MG63 (cell line): ENCODE data around the gene INSYN2A. TPM values are rescaled to one million over a fixed set of nuclear protein-coding genes. Genes with fewer than 3 reads are reported as not detected.

Source experiments
- DNase-seq: peaks from one replicate; pipeline ENCODE4 v3.0.0-alpha.2; 2020
- H3K27me3 ChIP-seq: fragments of 250-450 bp; sonication (Bioruptor Pico); 2 replicates; pipeline ENCODE4 v1.5.1; 2020; ENCODE audit warnings: mild to moderate bottlenecking, moderate library complexity
- H3K36me3 ChIP-seq: fragments of 250-450 bp; sonication (Bioruptor Pico); 2 replicates; pipeline ENCODE4 v1.5.1; 2020; ENCODE audit warnings: mild to moderate bottlenecking, moderate library complexity
- H3K4me3 ChIP-seq: fragments of 250-450 bp; sonication (Bioruptor Pico); 2 replicates; pipeline ENCODE4 v1.5.1; 2020; ENCODE audit warnings: mild to moderate bottlenecking, moderate library complexity
- H3K9me3 ChIP-seq: fragments of 250-450 bp; sonication (Bioruptor Pico); 2 replicates; pipeline ENCODE4 v1.5.1; 2020; ENCODE audit warnings: mild to moderate bottlenecking, moderate library complexity
- total RNA-seq: library from RNA; depleted of rRNA; stranded (reverse); fragments of >200 nt; shearing (Covaris generic); gene quantifications from 2 replicates; pipeline ENCODE4 v1.2.3, GENCODE V29; 2014; ENCODE audit warnings: low replicate concordance; rRNA removed

Gene INSYN2A, protein sequence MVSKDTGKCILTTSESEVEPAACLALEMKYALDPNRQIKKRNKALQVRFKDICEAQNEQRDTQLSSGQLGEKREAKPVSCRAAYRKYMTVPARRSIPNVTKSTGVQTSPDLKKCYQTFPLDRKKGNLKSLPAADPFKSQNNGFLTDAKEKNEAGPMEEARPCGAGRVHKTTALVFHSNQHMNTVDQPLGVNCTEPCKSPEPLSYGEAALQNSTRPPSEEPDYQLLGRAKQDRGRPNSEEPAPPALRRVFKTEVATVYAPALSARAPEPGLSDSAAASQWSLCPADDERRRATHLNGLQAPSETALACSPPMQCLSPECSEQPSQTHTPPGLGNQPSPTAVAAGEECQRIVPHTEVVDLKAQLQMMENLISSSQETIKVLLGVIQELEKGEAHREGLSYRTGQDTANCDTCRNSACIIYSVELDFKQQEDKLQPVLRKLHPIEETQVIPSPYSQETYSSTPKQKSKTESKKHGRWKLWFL
- not detected in 2 replicates for total RNA-seq

DNA sequence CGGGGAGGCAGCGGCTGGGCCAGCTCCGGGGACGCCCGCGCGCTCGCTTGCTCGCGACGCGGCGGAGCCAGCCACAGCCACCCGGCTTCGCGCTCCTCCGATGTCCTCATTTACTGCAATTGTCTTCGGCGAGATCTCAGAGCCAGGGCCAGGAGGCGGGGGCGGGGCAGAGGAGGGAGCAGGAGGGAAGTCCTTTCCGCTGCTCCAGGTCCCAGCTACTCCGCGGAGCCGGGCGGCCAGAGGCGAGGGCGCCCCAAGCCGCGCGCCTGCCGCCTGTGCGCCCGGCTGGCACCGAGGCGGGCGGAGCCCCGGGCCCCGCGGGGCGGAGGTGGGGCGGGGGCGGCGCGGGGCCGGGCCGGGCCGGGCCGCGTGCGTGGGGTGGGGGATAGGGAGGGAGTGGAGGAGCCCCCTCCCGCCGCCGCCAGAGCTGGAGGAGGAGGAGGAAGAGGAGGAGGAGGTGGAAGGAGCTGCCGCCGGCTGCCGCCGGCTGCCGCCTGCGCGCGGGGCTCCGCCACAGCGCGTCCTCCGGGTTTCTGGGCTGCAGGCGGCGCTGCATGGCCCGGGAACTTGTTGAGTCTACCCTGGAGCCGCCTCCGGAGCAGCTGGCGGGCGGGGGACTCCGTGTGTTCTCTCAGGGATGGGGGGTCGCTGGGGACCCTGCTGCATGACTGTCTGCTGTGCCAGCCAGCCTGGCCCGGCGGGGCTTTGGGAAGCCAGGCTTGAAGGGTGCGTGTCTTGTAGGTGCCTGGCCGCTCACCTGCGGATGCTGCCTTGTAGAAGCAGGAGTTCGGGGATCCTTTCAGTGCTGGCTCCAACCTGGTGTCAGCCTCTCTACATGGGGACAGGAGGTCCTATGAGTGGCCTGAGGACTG, at the start of gene INSYN2A:
TSS of gene INSYN2A (minus strand) at position 310 of the 872 bp plus-strand sequence. CDS start 20,196 bp downstream, outside the sequence.
- peak within 1 kb of the TSS; percentile 45 for H3K4me3 ChIP-seq
- H3K9me3 ChIP-seq: no peaks in the 10 kb centered on the region
- DNase-seq: peak; percentile 67
- no peaks in the 10 kb centered on the region for H3K36me3 ChIP-seq
- H3K27me3 ChIP-seq: no peaks in the 10 kb centered on the region

DNA sequence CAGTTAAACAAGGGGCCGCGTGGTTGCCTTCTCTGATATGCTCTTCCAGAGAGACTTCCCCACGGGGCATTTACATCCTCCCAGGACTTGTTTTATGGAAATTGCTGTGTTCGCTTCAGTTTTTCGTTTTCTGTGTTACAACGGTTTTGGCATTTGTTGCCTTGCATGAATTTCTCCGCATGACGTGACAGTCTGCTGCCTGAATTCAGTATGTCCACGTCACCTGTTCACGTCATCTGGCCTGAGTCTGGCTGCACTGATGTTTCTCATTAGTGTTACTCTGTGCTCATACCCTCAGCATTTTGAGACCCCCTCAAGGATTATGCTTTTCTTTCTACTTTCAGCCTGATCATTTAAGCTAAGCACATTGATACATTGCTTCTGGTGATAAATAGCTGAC, 49.1 kb upstream of the INSYN2A start:
- H3K9me3 ChIP-seq: no peaks in the 10 kb centered on the region
- no peaks in the 10 kb centered on the region for H3K36me3 ChIP-seq
- no peak for DNase-seq
- no peak overlapping the region for H3K4me3 ChIP-seq
- no peaks in the 10 kb centered on the region for H3K27me3 ChIP-seq

DNA sequence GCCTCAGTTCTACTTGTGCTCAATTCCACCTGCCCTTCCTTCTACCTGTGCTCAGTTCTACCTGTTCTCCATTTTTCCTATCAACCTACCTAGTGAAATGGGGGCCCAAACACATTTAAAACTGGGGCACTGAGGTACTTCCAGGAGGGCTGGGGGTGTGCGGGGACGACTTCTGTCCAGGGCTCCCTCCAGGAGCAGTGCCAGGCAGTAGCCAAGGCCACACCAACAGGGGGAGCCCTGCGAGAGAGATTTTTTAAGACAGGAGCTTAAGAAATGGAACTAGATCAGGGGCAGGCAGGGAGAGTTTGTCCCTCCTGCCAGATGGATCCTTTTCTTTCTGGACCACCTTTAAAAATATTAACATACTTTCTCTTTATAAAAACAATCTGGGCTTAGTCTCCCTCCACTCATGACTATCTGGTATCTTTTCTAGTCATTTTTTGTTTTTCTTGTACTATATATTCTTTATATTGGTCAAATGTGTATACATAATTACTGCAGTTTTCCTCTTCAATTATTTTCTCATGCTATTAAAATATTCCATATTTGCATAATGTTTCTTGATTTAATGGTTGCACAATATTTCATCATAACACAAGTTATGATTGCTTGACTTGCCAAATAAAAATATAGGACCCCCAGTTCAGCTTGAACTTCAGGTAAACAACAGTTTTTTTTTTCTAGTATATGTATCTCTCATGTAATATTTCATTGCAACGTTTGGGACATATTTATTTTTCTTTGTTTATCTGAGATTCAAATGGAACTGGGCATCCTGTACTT, 47.3 kb upstream of the INSYN2A start:
- Histone ChIP-seq H3K4me3 (no peak overlapping the region), H3K36me3 (no peaks in the 10 kb centered on the region), H3K27me3 (no peaks in the 10 kb centered on the region), H3K9me3 (no peaks in the 10 kb centered on the region)
- peak; percentile 25 for DNase-seq

DNA sequence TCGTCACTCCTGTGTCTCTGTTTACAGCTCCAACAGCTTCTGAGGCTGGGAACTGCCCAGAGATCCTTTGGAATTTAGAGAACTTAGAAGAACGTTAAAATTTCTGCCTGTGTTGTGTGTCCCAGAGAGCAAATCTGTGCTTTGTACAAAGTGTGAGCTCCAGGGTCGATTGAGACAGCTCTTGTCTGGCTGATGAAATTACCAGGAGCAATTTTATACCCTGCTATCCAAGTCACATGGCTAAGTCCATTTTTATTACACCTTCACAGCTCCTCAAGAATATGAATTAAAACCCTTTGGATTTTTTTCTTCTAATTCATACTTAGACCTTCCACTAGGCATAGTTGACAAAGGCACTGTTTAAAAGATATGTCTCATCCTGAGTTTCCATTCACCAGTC, 46.5 kb upstream of the INSYN2A start:
- no peak for DNase-seq
- Histone ChIP-seq H3K4me3 (no peak overlapping the region), H3K9me3 (no peaks in the 10 kb centered on the region), H3K36me3 (no peaks in the 10 kb centered on the region), H3K27me3 (no peaks in the 10 kb centered on the region)

DNA sequence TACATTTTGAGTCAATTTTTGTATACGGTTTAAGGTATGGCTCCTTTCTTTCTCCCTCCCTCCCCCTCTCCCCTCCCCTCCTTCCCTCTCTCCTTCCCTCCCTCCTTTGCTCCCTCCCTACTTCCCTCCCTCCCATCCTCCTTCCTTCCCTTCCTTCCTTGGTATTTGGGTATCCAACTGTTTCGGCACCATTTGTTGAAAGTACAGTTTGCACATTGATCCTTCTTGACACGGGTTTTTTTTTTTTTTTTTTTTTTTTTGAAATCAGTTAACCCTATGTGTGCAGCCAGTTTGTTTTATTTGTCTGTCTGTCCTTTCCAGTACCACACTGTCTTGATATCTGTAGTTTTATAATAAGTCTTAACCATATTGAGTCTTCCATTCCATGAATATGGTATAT, 39.9 kb upstream of the INSYN2A start:
- H3K9me3 ChIP-seq: no peaks in the 10 kb centered on the region
- no peak for DNase-seq

DNA sequence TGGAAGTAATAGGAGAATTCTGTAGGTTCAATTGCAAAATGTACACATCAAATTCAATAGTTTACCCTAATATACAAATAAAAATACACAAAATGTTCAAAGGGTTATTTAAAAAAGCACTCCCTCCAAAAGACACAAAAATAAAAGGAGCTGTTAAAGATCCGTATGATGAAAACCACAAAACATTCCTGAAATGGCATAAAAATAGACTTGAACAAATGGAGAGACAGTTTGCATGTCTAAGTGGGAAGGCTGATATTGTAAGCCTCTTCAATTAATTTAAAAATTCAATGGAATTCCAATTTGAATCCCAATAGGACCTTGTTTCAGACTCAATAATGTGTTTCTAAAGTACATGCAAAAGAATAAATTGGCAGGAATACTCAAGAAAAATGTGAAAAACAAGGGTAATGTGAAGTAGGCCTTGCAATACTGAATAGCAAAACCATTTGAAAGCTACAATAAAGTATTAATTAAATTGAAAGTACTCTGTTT, 38.0 kb upstream of the INSYN2A start:
- no peak for DNase-seq

More for the DNA sequence above, 39.9 kb upstream of the INSYN2A start:
- H3K4me3 ChIP-seq: no peak overlapping the region
- H3K36me3 ChIP-seq: no peaks in the 10 kb centered on the region
- no peaks in the 10 kb centered on the region for H3K27me3 ChIP-seq

DNA sequence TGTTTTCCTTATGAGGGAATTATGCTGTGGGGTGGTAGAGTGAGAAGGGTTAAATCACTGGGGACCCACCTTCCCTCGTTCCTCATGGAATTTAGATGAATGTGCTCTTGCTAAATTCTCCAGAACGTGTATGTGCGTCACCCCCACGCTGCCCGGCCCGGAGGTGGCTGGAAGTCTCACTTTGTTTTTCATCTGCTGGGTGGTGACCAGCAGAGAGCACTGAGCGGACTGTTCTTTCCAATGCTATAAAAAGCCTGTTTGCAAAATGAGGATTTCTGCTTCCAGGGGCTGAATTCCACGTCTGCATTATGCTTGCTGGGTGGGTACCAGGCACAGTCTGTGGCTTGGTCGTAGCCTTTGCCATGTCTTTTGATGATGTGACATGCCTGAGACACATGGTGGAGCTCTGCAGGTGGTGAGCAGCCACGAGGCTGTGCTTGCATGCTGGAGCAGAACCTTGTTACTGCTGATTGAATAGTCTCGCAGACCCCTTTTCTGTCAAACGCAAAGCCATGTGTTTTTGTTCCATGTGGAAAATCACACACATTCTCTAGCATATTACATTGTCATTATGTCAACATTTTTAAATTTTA, 31.9 kb upstream of the INSYN2A start:
- no peaks in the 10 kb centered on the region for H3K27me3 ChIP-seq
- DNase-seq: no peak

More for the DNA sequence above, 38.0 kb upstream of the INSYN2A start:
- Histone ChIP-seq H3K9me3 (no peaks in the 10 kb centered on the region), H3K27me3 (no peaks in the 10 kb centered on the region), H3K36me3 (no peaks in the 10 kb centered on the region), H3K4me3 (no peak overlapping the region)

DNA sequence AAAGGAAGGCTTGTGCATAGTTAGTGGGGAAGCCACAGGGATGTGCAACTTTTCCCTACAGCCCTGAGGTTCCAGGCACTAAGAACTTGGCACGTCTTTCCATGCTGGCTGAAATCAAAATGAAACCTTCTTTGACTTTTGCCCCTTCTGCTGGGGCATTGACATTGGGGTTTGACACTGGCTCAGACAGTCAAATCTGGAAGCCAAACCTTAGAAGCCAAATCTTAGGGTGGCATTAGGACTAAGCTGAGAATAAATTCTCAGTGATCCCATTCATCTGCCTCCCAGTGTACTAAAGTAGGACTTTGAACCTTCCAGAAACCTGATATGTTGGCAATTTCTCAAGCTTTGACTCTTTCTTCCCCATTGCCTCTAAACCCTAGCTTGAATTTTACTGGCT, 31.3 kb upstream of the INSYN2A start:
- H3K27me3 ChIP-seq: no peaks in the 10 kb centered on the region
- no peak overlapping the region for H3K4me3 ChIP-seq
- no peaks in the 10 kb centered on the region for H3K9me3 ChIP-seq
- no peaks in the 10 kb centered on the region for H3K36me3 ChIP-seq
- no peak for DNase-seq

More for the DNA sequence above, 31.9 kb upstream of the INSYN2A start:
- no peak overlapping the region for H3K4me3 ChIP-seq
- no peaks in the 10 kb centered on the region for H3K9me3 ChIP-seq
- H3K36me3 ChIP-seq: no peaks in the 10 kb centered on the region

DNA sequence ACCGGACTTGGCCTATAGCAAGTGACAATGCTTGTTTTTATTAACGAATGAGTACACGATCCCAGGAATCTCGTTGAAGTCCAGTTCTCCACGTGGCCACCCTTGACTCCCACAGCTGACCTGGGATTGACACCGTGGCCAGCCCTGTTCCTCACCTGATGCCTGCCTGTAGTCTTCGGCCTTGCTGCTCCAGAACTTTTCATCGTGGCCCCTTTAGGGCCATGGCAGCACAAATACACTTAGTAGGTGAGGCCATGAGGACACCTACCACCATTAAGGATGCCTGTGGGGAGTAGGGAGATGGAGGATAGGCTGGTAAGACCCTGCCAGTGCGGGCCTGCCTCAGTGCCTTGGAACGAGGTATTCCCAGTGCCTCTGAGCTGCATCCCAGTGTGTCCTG, 30.6 kb upstream of the INSYN2A start:
- Histone ChIP-seq H3K4me3 (no peak overlapping the region), H3K27me3 (no peaks in the 10 kb centered on the region), H3K9me3 (no peaks in the 10 kb centered on the region), H3K36me3 (no peaks in the 10 kb centered on the region)
- no peak for DNase-seq

DNA sequence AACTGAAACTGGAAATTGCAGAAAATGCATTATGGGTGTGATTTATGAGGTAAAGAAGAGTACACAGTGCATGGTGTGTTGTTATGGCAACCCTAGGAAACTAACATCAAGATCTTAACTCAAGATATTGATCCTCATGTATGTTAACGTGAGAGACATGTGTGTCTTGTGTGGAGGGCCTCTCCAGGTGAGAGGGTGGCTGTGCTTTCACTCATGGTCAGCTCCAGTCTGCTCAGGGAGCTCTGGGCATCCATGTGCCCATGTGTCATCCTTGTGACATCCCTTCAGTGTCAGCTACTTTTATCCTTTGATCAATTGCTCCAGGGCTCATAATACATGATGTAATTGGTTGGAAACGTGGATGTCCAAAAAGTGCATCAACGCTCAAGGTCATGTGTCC, 24.9 kb upstream of the INSYN2A start:
- DNase-seq: no peak
- H3K9me3 ChIP-seq: no peaks in the 10 kb centered on the region
- H3K27me3 ChIP-seq: no peaks in the 10 kb centered on the region
- no peaks in the 10 kb centered on the region for H3K36me3 ChIP-seq
- no peak overlapping the region for H3K4me3 ChIP-seq

DNA sequence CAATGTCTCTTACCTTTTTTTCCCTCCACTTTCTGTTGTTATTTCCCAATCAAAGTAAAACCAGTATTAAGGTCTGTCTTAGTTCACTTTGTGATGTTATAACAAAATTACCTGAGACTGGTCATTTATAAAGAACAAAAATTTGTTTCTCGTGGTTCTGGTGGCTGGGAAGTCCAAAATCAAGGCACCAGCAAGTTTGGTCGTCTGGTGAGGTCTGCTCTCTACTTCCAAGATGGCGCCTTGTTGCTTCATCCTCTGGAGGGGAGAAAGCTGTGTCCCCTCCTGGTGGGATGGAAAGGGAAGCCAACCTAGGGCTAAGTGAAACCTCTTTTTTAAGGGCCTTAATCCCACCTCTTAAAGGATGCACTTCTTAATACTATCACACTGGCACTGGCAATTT, 22.3 kb upstream of the INSYN2A start:
- no peaks in the 10 kb centered on the region for H3K36me3 ChIP-seq
- H3K27me3 ChIP-seq: no peaks in the 10 kb centered on the region
- no peak overlapping the region for H3K4me3 ChIP-seq
- DNase-seq: no peak
- no peaks in the 10 kb centered on the region for H3K9me3 ChIP-seq

DNA sequence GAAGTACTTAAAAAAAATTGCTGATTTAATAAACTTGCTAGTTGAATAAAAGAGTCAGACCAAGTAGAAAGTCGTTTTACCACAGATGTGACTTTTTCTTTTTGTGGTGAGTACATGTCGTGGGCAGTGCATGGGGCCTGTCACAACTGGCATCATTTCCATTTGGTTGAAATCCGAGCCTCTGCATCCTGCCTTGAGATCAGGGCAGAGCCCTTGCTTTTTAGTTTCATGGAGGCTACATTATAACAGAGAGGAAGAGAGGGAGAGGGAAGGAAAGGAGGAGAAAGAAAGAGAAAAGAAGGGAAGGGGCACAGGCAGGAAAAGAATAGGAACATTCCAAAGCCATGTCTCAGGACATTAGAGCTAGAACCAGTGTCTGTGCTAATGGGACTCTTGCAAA, 20.4 kb upstream of the INSYN2A start:
- Histone ChIP-seq H3K27me3 (no peaks in the 10 kb centered on the region), H3K9me3 (no peaks in the 10 kb centered on the region), H3K4me3 (no peak overlapping the region), H3K36me3 (no peaks in the 10 kb centered on the region)
- no peak for DNase-seq

DNA sequence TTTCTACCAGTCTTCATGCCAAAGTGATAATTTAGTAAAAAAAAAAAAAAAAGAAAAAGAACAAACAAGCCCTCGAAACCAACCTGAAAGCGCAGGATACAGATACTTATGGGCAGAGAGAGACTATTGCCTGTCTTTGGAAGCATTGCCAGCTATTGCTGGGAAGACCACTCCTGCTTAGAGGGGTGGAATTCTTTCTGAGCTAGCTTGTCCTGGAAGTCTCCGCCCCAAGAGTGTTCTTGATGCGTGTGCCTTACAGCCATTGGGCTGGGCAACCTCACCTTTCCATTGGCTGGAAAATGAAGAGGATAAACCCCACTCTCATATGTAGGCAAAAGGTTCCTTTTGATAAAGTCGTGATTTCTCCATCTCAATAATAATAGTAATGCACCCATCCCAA, 19.9 kb upstream of the INSYN2A start:
- H3K36me3 ChIP-seq: no peaks in the 10 kb centered on the region
- H3K9me3 ChIP-seq: no peaks in the 10 kb centered on the region
- no peak for DNase-seq
- H3K27me3 ChIP-seq: no peaks in the 10 kb centered on the region
- no peak overlapping the region for H3K4me3 ChIP-seq

DNA sequence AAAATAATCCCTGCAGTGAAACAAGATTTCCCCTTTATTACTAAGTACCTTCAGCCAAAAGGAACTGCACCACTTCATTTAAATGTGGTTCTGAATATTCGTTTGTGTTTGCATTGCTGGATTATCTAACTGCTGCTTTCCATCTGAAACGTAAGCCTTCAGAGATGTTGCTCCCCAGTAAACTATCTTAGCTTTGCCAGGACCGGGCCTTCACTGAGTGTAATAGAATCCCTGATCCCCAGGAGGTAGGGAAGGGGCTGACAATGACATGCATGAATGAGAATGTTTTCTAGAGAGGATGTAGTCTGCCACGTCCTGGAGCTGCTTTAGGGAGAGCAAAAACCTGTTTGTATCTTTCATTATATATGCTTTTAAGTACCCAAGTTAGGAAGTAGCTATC, 19.5 kb upstream of the INSYN2A start:
- no peak for DNase-seq

DNA sequence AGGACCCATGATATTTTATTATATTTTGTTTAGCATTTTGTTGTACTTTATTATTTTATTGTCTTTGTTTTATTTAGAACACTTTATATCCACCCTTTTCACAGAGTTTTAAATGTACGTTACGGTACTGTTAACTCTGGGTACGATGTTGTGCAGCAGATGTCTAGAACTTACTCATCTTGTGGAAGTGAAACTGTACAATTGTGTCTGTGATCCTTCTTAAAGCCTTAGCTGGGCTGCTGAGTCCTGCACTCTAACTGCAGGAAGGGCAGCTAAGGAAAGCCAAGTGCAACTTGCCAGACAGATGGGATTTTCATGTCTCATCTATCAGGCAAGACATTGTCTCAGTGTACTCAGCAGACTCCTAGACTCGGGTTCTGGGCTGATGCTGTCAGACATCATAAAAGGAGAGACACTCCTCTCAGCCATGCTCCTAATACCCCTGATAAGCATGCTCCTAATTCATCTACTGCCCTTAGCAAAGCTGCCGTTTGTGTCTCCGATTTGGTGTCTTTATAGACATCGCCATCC, 14.6 kb upstream of the INSYN2A start:
- H3K9me3 ChIP-seq: no peaks in the 10 kb centered on the region
- H3K27me3 ChIP-seq: no peaks in the 10 kb centered on the region
- DNase-seq: no peak
- H3K36me3 ChIP-seq: no peaks in the 10 kb centered on the region
- H3K4me3 ChIP-seq: no peak overlapping the region

More for the DNA sequence above, 19.5 kb upstream of the INSYN2A start:
- H3K4me3 ChIP-seq: no peak overlapping the region
- no peaks in the 10 kb centered on the region for H3K36me3 ChIP-seq
- no peaks in the 10 kb centered on the region for H3K9me3 ChIP-seq
- H3K27me3 ChIP-seq: no peaks in the 10 kb centered on the region

DNA sequence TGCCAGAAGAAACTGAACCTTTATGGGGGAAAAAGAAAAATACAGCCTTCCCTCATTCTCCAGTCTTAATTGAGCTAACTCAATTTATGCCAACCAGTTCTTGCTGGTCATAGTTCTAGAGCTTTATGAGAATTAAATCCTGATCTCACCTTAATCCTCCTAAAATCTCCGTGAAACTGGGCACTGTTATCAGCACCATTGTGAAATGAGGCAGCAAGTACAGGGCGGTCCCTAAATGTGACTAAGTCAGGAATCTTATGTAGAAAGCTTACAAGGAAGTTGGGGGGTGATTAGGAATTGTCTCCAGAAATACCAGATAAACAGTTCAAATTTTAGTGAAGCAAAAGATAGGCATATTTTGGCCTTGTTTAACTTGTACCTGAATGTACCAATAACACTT, 10.7 kb upstream of the INSYN2A start:
- Histone ChIP-seq H3K9me3 (no peaks in the 10 kb centered on the region), H3K27me3 (no peaks in the 10 kb centered on the region), H3K36me3 (no peaks in the 10 kb centered on the region; the same call in 1 of the 2 replicates), H3K4me3 (no peak overlapping the region)
- DNase-seq: no peak
